ENCODE results near the gene LRRC4C.

The LRRC4C gene

DNA sequence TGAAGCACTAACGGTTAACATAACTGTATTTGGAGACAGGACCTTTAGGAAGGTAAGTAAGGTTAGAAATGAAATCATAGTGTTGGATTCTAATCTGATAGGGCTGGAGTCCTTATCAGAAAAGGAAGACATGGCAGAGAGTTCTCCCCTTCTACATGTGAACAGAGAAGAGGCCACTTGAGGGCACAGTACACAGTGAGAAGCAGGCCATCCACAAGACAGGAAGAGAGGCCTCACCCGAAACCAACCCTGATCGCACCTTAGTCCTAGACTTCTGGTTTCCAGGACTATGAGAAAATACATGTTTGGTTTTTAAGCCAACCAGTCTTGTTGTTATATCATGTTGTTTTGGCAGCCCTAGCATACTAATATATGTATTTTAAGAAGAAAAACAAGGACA is 170.0 kb downstream of the LRRC4C start:
- no peak overlapping the region for H2BK5ac ChIP-seq (ENCODE audit: low read depth, low read length, poor library complexity, severe bottlenecking)
- no peak overlapping the region for H3K4ac ChIP-seq (ENCODE audit: low read depth in 1 of 2, low read length in 2 of 2)
- no peak overlapping the region for H4K8ac ChIP-seq (ENCODE audit: low read length)
- H3K9me3 ChIP-seq (ENCODE audit: control insufficient read depth, low read length), result no peaks in the 10 kb centered on the region
- no peak overlapping the region for H3K4me2 ChIP-seq (ENCODE audit: low read length, poor library complexity, severe bottlenecking)
- no peak overlapping the region for H3K9ac ChIP-seq (ENCODE audit: low read length)
- DNase-seq, result no peak
- H3K4me1 ChIP-seq (ENCODE audit: control insufficient read depth, insufficient read depth, low read depth, low read length), result no peaks in the 10 kb centered on the region
- no peak overlapping the region for H4K91ac ChIP-seq (ENCODE audit: low read length)
- H3K27ac ChIP-seq (ENCODE audit: low read length, poor library complexity, severe bottlenecking), result no peak overlapping the region
- no peak overlapping the region for H2AFZ ChIP-seq (ENCODE audit: low read depth, low read length)
- no peak overlapping the region for H3K4me3 ChIP-seq (ENCODE audit: insufficient read depth in 1 of 2, low read depth in 1 of 2, low read length in 2 of 2)
- H2BK120ac ChIP-seq (ENCODE audit: low read depth, low read length), result no peak overlapping the region
- H3K23ac ChIP-seq (ENCODE audit: low read length in 2 of 2), result no peak overlapping the region
- no peak overlapping the region for H2AK5ac ChIP-seq (ENCODE audit: low read length, severe bottlenecking)
- H2BK15ac ChIP-seq (ENCODE audit: low read depth, poor library complexity, severe bottlenecking), result no peak overlapping the region
- no peak overlapping the region for H2BK12ac ChIP-seq (ENCODE audit: low read length in 2 of 2)
- no peaks in the 10 kb centered on the region for H3K27me3 ChIP-seq (ENCODE audit: control insufficient read depth in 1 of 2, insufficient read depth in 1 of 2, low read length in 2 of 2)
- H3K14ac ChIP-seq (ENCODE audit: low read length in 2 of 2), result no peak overlapping the region
- no peak overlapping the region for H3K18ac ChIP-seq (ENCODE audit: low read depth in 1 of 2, low read length in 2 of 2)
- H3K79me1 ChIP-seq (replicated peaks; ENCODE audit: low read length, poor library complexity, severe bottlenecking), result no peaks in the 10 kb centered on the region
- 88% methylated on average over 1 of the region's 3 CpGs for WGBS
- no peaks in the 10 kb centered on the region for H3K36me3 ChIP-seq (ENCODE audit: control insufficient read depth in 1 of 2, insufficient read depth in 2 of 2, low read depth in 1 of 2, low read length in 2 of 2)

- H2AK5ac ChIP-seq (ENCODE audit: low read length, severe bottlenecking), result no peak overlapping the region
- no peak overlapping the region for H4K8ac ChIP-seq (ENCODE audit: low read length)
- H3K4me2 ChIP-seq (ENCODE audit: low read length, poor library complexity, severe bottlenecking), result no peak overlapping the region
- no peak overlapping the region for H3K18ac ChIP-seq (ENCODE audit: low read depth in 1 of 2, low read length in 2 of 2)
- H2BK12ac ChIP-seq (ENCODE audit: low read length in 2 of 2), result no peak overlapping the region
- H3K23ac ChIP-seq (ENCODE audit: low read length in 2 of 2), result no peak overlapping the region
- H2BK15ac ChIP-seq (ENCODE audit: low read depth, poor library complexity, severe bottlenecking), result no peak overlapping the region
- H2AFZ ChIP-seq (ENCODE audit: low read depth, low read length), result no peak overlapping the region
- no peaks in the 10 kb centered on the region for H3K27me3 ChIP-seq (ENCODE audit: control insufficient read depth in 1 of 2, insufficient read depth in 1 of 2, low read length in 2 of 2)
- no peak overlapping the region for H3K9ac ChIP-seq (ENCODE audit: low read length)
- H4K91ac ChIP-seq (ENCODE audit: low read length), result no peak overlapping the region
- no peaks in the 10 kb centered on the region for H3K9me3 ChIP-seq (ENCODE audit: control insufficient read depth, low read length)
- DNase-seq, result no peak
- no peak overlapping the region for H2BK120ac ChIP-seq (ENCODE audit: low read depth, low read length)
- H3K14ac ChIP-seq (ENCODE audit: low read length in 2 of 2), result no peak overlapping the region
- no peaks in the 10 kb centered on the region for H3K4me1 ChIP-seq (ENCODE audit: control insufficient read depth, insufficient read depth, low read depth, low read length)
- H3K27ac ChIP-seq (ENCODE audit: low read length, poor library complexity, severe bottlenecking), result no peak overlapping the region
- H3K36me3 ChIP-seq (ENCODE audit: control insufficient read depth in 1 of 2, insufficient read depth in 2 of 2, low read depth in 1 of 2, low read length in 2 of 2), result no peaks in the 10 kb centered on the region
- no peaks in the 10 kb centered on the region for H3K79me1 ChIP-seq (replicated peaks; ENCODE audit: low read length, poor library complexity, severe bottlenecking)
- no peak overlapping the region for H3K4ac ChIP-seq (ENCODE audit: low read depth in 1 of 2, low read length in 2 of 2)
- H2BK5ac ChIP-seq (ENCODE audit: low read depth, low read length, poor library complexity, severe bottlenecking), result no peak overlapping the region
- H3K4me3 ChIP-seq (ENCODE audit: insufficient read depth in 1 of 2, low read depth in 1 of 2, low read length in 2 of 2), result no peak overlapping the region
Observed at GRCh38 chr11:41286751-41287150, 172.7 kb downstream of the LRRC4C start.

GRCh38 chr11:41284354-41284753 is 175.1 kb downstream of the LRRC4C start:
- Histone ChIP-seq H4K91ac (ENCODE audit: low read length) (no peak overlapping the region), H2BK5ac (ENCODE audit: low read depth, low read length, poor library complexity, severe bottlenecking) (no peak overlapping the region), H3K36me3 (ENCODE audit: control insufficient read depth in 1 of 2, insufficient read depth in 2 of 2, low read depth in 1 of 2, low read length in 2 of 2) (no peaks in the 10 kb centered on the region), H3K9ac (ENCODE audit: low read length) (no peak overlapping the region), H3K27me3 (ENCODE audit: control insufficient read depth in 1 of 2, insufficient read depth in 1 of 2, low read length in 2 of 2) (no peaks in the 10 kb centered on the region), H3K18ac (ENCODE audit: low read depth in 1 of 2, low read length in 2 of 2) (no peak overlapping the region), H3K27ac (ENCODE audit: low read length, poor library complexity, severe bottlenecking) (no peak overlapping the region), H2BK12ac (ENCODE audit: low read length in 2 of 2) (no peak overlapping the region), H3K4me2 (ENCODE audit: low read length, poor library complexity, severe bottlenecking) (no peak overlapping the region), H3K4me3 (ENCODE audit: insufficient read depth in 1 of 2, low read depth in 1 of 2, low read length in 2 of 2) (no peak overlapping the region), H3K14ac (ENCODE audit: low read length in 2 of 2) (no peak overlapping the region), H4K8ac (ENCODE audit: low read length) (no peak overlapping the region), H2AK5ac (ENCODE audit: low read length, severe bottlenecking) (no peak overlapping the region), H3K79me1 (replicated peaks; ENCODE audit: low read length, poor library complexity, severe bottlenecking) (no peaks in the 10 kb centered on the region), H2BK120ac (ENCODE audit: low read depth, low read length) (no peak overlapping the region), H2BK15ac (ENCODE audit: low read depth, poor library complexity, severe bottlenecking) (no peak overlapping the region), H3K4ac (ENCODE audit: low read depth in 1 of 2, low read length in 2 of 2) (no peak overlapping the region), H3K23ac (ENCODE audit: low read length in 2 of 2) (no peak overlapping the region), H3K9me3 (ENCODE audit: control insufficient read depth, low read length) (no peaks in the 10 kb centered on the region), H3K4me1 (ENCODE audit: control insufficient read depth, insufficient read depth, low read depth, low read length) (no peaks in the 10 kb centered on the region), H2AFZ (ENCODE audit: low read depth, low read length) (no peak overlapping the region)
- WGBS, result 49% methylated on average over 3 of the region's 3 CpGs
- DNase-seq, result no peak

GRCh38 chr11:41283191-41283930 is 176.1 kb downstream of the LRRC4C start:
- no peak overlapping the region for H3K23ac ChIP-seq (ENCODE audit: low read length in 2 of 2)
- H2BK120ac ChIP-seq (ENCODE audit: low read depth, low read length), result no peak overlapping the region
- H2BK5ac ChIP-seq (ENCODE audit: low read depth, low read length, poor library complexity, severe bottlenecking), result no peak overlapping the region
- no peak for DNase-seq
- H3K9ac ChIP-seq (ENCODE audit: low read length), result no peak overlapping the region
- H3K4ac ChIP-seq (ENCODE audit: low read depth in 1 of 2, low read length in 2 of 2), result no peak overlapping the region
- H3K4me1 ChIP-seq (ENCODE audit: control insufficient read depth, insufficient read depth, low read depth, low read length), result no peaks in the 10 kb centered on the region
- 38% methylated on average over 1 of the region's 6 CpGs for WGBS
- H3K27ac ChIP-seq (ENCODE audit: low read length, poor library complexity, severe bottlenecking), result no peak overlapping the region
- no peak overlapping the region for H4K91ac ChIP-seq (ENCODE audit: low read length)
- no peak overlapping the region for H3K14ac ChIP-seq (ENCODE audit: low read length in 2 of 2)
- no peaks in the 10 kb centered on the region for H3K79me1 ChIP-seq (replicated peaks; ENCODE audit: low read length, poor library complexity, severe bottlenecking)
- H2AFZ ChIP-seq (ENCODE audit: low read depth, low read length), result no peak overlapping the region
- H3K36me3 ChIP-seq (ENCODE audit: control insufficient read depth in 1 of 2, insufficient read depth in 2 of 2, low read depth in 1 of 2, low read length in 2 of 2), result no peaks in the 10 kb centered on the region
- no peak overlapping the region for H4K8ac ChIP-seq (ENCODE audit: low read length)
- no peak overlapping the region for H2AK5ac ChIP-seq (ENCODE audit: low read length, severe bottlenecking)
- no peak overlapping the region for H2BK15ac ChIP-seq (ENCODE audit: low read depth, poor library complexity, severe bottlenecking)
- H3K18ac ChIP-seq (ENCODE audit: low read depth in 1 of 2, low read length in 2 of 2), result no peak overlapping the region
- no peak overlapping the region for H3K4me3 ChIP-seq (ENCODE audit: insufficient read depth in 1 of 2, low read depth in 1 of 2, low read length in 2 of 2)
- no peak overlapping the region for H3K4me2 ChIP-seq (ENCODE audit: low read length, poor library complexity, severe bottlenecking)
- no peaks in the 10 kb centered on the region for H3K9me3 ChIP-seq (ENCODE audit: control insufficient read depth, low read length)
- H2BK12ac ChIP-seq (ENCODE audit: low read length in 2 of 2), result no peak overlapping the region
- no peaks in the 10 kb centered on the region for H3K27me3 ChIP-seq (ENCODE audit: control insufficient read depth in 1 of 2, insufficient read depth in 1 of 2, low read length in 2 of 2)

All from mesenchymal stem cell (in vitro differentiated cells and primary cell).